GM21423 (cell line): ENCODE results near the gene MOB1B.
"Not testable (repeated sequence)": the region's sequence is repeated elsewhere in the genome, so short reads cannot be mapped to it uniquely, and the experiment has no call there.

Source experiments
- ATAC-seq: cut with Tn5 transposase; IDR thresholded peaks from one replicate; pipeline ENCODE4 v1.9.1; 2021; ENCODE audit warnings: mild to moderate bottlenecking, moderate library complexity; ENCODE audit not compliant: unreplicated experiment

The MOB1B gene

GRCh38 chr4:71005025-71005424 lies 102.9 kb downstream of the MOB1B start:
- ATAC-seq = not testable (repeated sequence)

- ATAC-seq = peak; percentile 78
Observed at GRCh38 chr4:71006203-71006907, 104.2 kb downstream of the MOB1B start.

GRCh38 chr4:71008196-71008595 lies 106.0 kb downstream of the MOB1B start:
- no peak for ATAC-seq

- ATAC-seq = no peak
Observed at GRCh38 chr4:71009086-71009485, 106.9 kb downstream of the MOB1B start.

GRCh38 chr4:71009890-71010588 lies 107.9 kb downstream of the MOB1B start:
- ATAC-seq = peak; percentile 41

GRCh38 chr4:71011451-71011850 lies 109.3 kb downstream of the MOB1B start:
- ATAC-seq = no peak

GRCh38 chr4:71017391-71017790 lies 115.2 kb downstream of the MOB1B start:
- not testable (repeated sequence) for ATAC-seq

- ATAC-seq = no peak
Observed at GRCh38 chr4:71020611-71021010, 118.4 kb downstream of the MOB1B start.

- no peak for ATAC-seq
Observed at GRCh38 chr4:71025654-71026053, 123.5 kb downstream of the MOB1B start.

- ATAC-seq = no peak
Observed at GRCh38 chr4:71026086-71026485, 123.9 kb downstream of the MOB1B start.

GRCh38 chr4:71027611-71028010 lies 125.4 kb downstream of the MOB1B start:
- no peak for ATAC-seq

GRCh38 chr4:71029504-71029903 lies 127.3 kb downstream of the MOB1B start:
- no peak for ATAC-seq

- not testable (repeated sequence) for ATAC-seq
Observed at GRCh38 chr4:71032106-71032505, 129.9 kb downstream of the MOB1B start.
